Mesendoderm (in vitro differentiated cells): ENCODE results near the gene SULF2.
A peak's percentile ranks its signal among the peaks of the same experiment; 100 is the strongest.

ENCODE experiments used
- DNase-seq: peaks from one replicate; pipeline ENCODE4 v3.0.0; 2013
- H2AK5ac ChIP-seq: 2 replicates; pipeline ENCODE4 v1.6.1; 2013; ENCODE audit warnings: low read length, inconsistent platforms
- H2BK120ac ChIP-seq: 2 replicates; pipeline ENCODE4 v1.6.1; 2013; ENCODE audit warnings: low read depth, mild to moderate bottlenecking, low read length, moderate library complexity, mixed read lengths
- H2BK15ac ChIP-seq: replicated peaks from 2 replicates; pipeline ENCODE4 v1.6.1; 2013; ENCODE audit warnings: low read depth, mild to moderate bottlenecking, moderate library complexity
- H2BK5ac ChIP-seq: 2 replicates; pipeline ENCODE4 v1.6.1; 2013; ENCODE audit warnings: low read length, inconsistent platforms
- H3K18ac ChIP-seq: 2 replicates; pipeline ENCODE4 v1.6.1; 2013; ENCODE audit warnings: mild to moderate bottlenecking, low read length, mixed read lengths
- H3K23ac ChIP-seq: one replicate; pipeline ENCODE4 v1.6.1; 2013; ENCODE audit warnings: low read length
- H3K27ac ChIP-seq: 2 replicates; pipeline ENCODE4 v1.5.1; 2013; ENCODE audit warnings: low read depth, mild to moderate bottlenecking, inconsistent platforms, low read length, moderate library complexity
- H3K27me3 ChIP-seq: 2 replicates; pipeline ENCODE4 v1.6.1; 2013; ENCODE audit warnings: low read length, control low read depth, mild to moderate bottlenecking, inconsistent platforms; ENCODE audit not compliant: insufficient read depth, poor library complexity
- H3K36me3 ChIP-seq: 2 replicates; pipeline ENCODE4 v1.6.1; 2013; ENCODE audit warnings: low read length, inconsistent platforms; ENCODE audit not compliant: control insufficient read depth, insufficient read depth
- H3K4ac ChIP-seq: one replicate; pipeline ENCODE4 v1.6.1; 2013; ENCODE audit warnings: low read depth, mild to moderate bottlenecking, low read length, moderate library complexity
- H3K4me1 ChIP-seq: 2 replicates; pipeline ENCODE4 v1.6.1; 2013; ENCODE audit warnings: low read depth, low read length, inconsistent platforms; ENCODE audit not compliant: control insufficient read depth
- H3K4me2 ChIP-seq: 2 replicates; pipeline ENCODE4 v1.6.1; 2013; ENCODE audit warnings: low read length
- H3K4me3 ChIP-seq: 2 replicates; pipeline ENCODE4 v1.5.1; 2013; ENCODE audit warnings: mild to moderate bottlenecking, low read length
- H3K56ac ChIP-seq: one replicate; pipeline ENCODE4 v1.6.1; 2013; ENCODE audit warnings: low read length
- H3K79me1 ChIP-seq: 2 replicates; pipeline ENCODE4 v1.6.1; 2013; ENCODE audit warnings: low read length, inconsistent platforms
- H3K79me2 ChIP-seq: 2 replicates; pipeline ENCODE4 v1.6.1; 2013; ENCODE audit warnings: mild to moderate bottlenecking, low read length; ENCODE audit not compliant: control insufficient read depth, insufficient read depth
- H3K9ac ChIP-seq: 2 replicates; pipeline ENCODE4 v1.6.1; 2013; ENCODE audit warnings: low read length, inconsistent platforms
- H4K5ac ChIP-seq: one replicate; pipeline ENCODE4 v1.6.1; 2013; ENCODE audit warnings: low read length
- H4K8ac ChIP-seq: one replicate; pipeline ENCODE4 v1.6.1; 2013; ENCODE audit warnings: low read depth, mild to moderate bottlenecking, control low read depth, low read length, moderate library complexity
- WGBS: extraction: QIAGEN DNeasy Blood & Tissue Kit; methylation state at CpG from one replicate; pipeline ENCODE4 v1.1.7; 2013; ENCODE audit warnings: low lambda C conversion rate, missing lambda C conversion rate; ENCODE audit not compliant: insufficient coverage; ENCODE audit errors: extremely low coverage; 5-methylcytosine and 5-hydroxymethylcytosine counted together

SULF2 gene

GRCh38 chr20:47785854-47786764, 828 bp upstream of the SULF2 start:
- H3K4me1 ChIP-seq: no peaks in the 10 kb centered on the region
- peak; percentile 80 for DNase-seq
- peak overlapping the region; percentile 81 for H3K56ac ChIP-seq
- H4K5ac ChIP-seq: no peak overlapping the region
- no peak overlapping the region for H2BK5ac ChIP-seq
- H3K4me2 ChIP-seq: peak overlapping the region; percentile 100
- no peak overlapping the region for H2BK15ac ChIP-seq
- H3K18ac ChIP-seq: peak overlapping the region; percentile 75
- H3K36me3 ChIP-seq: no peaks in the 10 kb centered on the region
- peak overlapping the region; percentile 75 for H3K9ac ChIP-seq
- WGBS: no CpG with 5 or more reads among the region's 86 CpGs
- H3K27ac ChIP-seq: no peak overlapping the region
- H3K27me3 ChIP-seq: peaks cover 2% of the 10 kb centered on the region
- no peak overlapping the region for H2AK5ac ChIP-seq
- H4K8ac ChIP-seq: no peak overlapping the region
- H3K79me1 ChIP-seq: peaks cover 5% of the 10 kb centered on the region
- peak overlapping the region; percentile 39 for H3K4me3 ChIP-seq
- peak overlapping the region; percentile 15 for H2BK120ac ChIP-seq
- peak overlapping the region; percentile 6 for H3K23ac ChIP-seq
- no peak overlapping the region for H3K4ac ChIP-seq
- no peaks in the 10 kb centered on the region for H3K79me2 ChIP-seq

DNA sequence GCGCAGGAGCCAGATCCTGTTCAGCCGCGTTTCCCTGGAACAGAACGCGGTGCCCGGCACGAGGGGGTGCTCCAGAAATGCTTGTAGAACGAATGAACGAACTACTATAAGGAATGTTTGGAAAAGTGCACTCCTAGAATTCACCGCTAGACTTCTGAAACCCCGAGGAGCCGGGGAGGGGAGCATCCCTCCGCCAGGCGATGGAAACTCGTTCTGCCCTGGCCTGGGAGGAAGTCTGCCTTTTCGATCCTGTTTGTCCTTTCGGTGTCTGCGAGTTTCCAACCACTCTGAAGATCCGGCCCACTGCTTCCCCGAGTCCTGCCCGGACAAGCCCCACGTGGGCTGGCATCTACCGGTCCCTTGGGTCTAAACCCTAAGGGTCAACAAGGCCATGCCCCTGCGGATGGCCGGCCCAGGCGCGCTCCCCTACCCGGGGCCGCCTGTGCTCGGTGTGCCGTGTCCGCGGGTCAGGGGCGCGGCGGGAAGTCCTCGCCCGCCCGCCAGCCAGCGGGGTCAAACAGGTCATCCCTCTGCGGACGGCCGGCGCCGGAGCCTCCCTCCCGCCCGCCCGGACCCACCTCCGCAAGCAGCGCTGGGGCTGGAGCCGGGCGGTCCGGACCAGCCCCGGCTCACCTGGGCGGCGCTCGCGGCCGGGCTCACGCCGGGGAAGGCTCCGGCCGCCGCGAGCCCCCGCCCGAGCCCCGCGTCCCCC, 526 bp downstream of the SULF2 start:
- H3K56ac ChIP-seq: peak overlapping the region; percentile 82
- H2AK5ac ChIP-seq: no peak overlapping the region
- H2BK5ac ChIP-seq: no peak overlapping the region
- H3K27me3 ChIP-seq: peaks cover 2% of the 10 kb centered on the region
- H3K27ac ChIP-seq: no peak overlapping the region
- H2BK15ac ChIP-seq: no peak overlapping the region
- H3K36me3 ChIP-seq: no peaks in the 10 kb centered on the region
- DNase-seq: peak; percentile 74
- no peaks in the 10 kb centered on the region for H3K79me2 ChIP-seq
- peak overlapping the region; percentile 73 for H3K9ac ChIP-seq
- no CpG with 5 or more reads among the region's 69 CpGs for WGBS
- peak overlapping the region; percentile 60 for H3K4me3 ChIP-seq
- H3K79me1 ChIP-seq: peaks cover 5% of the 10 kb centered on the region
- no peaks in the 10 kb centered on the region for H3K4me1 ChIP-seq
- H3K23ac ChIP-seq: no peak overlapping the region
- peak overlapping the region; percentile 75 for H3K18ac ChIP-seq
- peak overlapping the region; percentile 44 for H3K4ac ChIP-seq
- H3K4me2 ChIP-seq: peak overlapping the region; percentile 59
- H2BK120ac ChIP-seq: no peak overlapping the region
- H4K5ac ChIP-seq: no peak overlapping the region
- no peak overlapping the region for H4K8ac ChIP-seq

- Histone ChIP-seq H3K18ac (no peak overlapping the region), H3K56ac (peak overlapping the region; percentile 82), H3K9ac (peak overlapping the region; percentile 73), H3K4me3 (peak overlapping the region; percentile 60), H3K27me3 (peaks cover 2% of the 10 kb centered on the region), H2AK5ac (no peak overlapping the region), H4K8ac (no peak overlapping the region), H3K79me2 (no peaks in the 10 kb centered on the region), H3K23ac (no peak overlapping the region), H4K5ac (no peak overlapping the region), H3K4ac (no peak overlapping the region), H2BK120ac (no peak overlapping the region), H3K4me2 (peak overlapping the region; percentile 59), H3K4me1 (no peaks in the 10 kb centered on the region), H3K79me1 (peaks cover 6% of the 10 kb centered on the region), H2BK5ac (no peak overlapping the region), H3K27ac (no peak overlapping the region), H2BK15ac (no peak overlapping the region), H3K36me3 (no peaks in the 10 kb centered on the region)
- no peak for DNase-seq
- no CpG with 5 or more reads among the region's 23 CpGs for WGBS
Measured at GRCh38 chr20:47783828-47784598, 1.3 kb downstream of the SULF2 start.

- no peak overlapping the region for H3K4me3 ChIP-seq
- H3K56ac ChIP-seq: no peak overlapping the region
- H3K79me1 ChIP-seq: peaks cover 6% of the 10 kb centered on the region
- peak; percentile 71 for DNase-seq
- H3K18ac ChIP-seq: no peak overlapping the region
- no peak overlapping the region for H3K23ac ChIP-seq
- no CpG with 5 or more reads among the region's 2 CpGs for WGBS
- H2AK5ac ChIP-seq: no peak overlapping the region
- H3K79me2 ChIP-seq: no peaks in the 10 kb centered on the region
- H3K4ac ChIP-seq: no peak overlapping the region
- H2BK5ac ChIP-seq: no peak overlapping the region
- no peak overlapping the region for H4K5ac ChIP-seq
- no peak overlapping the region for H2BK120ac ChIP-seq
- no peak overlapping the region for H3K9ac ChIP-seq
- H3K4me2 ChIP-seq: no peak overlapping the region
- H3K36me3 ChIP-seq: no peaks in the 10 kb centered on the region
- H3K27me3 ChIP-seq: peaks cover 2% of the 10 kb centered on the region
- no peak overlapping the region for H4K8ac ChIP-seq
- H3K27ac ChIP-seq: no peak overlapping the region
- no peak overlapping the region for H2BK15ac ChIP-seq
- H3K4me1 ChIP-seq: no peaks in the 10 kb centered on the region
Measured at GRCh38 chr20:47782920-47783552, 2.2 kb downstream of the SULF2 start.

DNA sequence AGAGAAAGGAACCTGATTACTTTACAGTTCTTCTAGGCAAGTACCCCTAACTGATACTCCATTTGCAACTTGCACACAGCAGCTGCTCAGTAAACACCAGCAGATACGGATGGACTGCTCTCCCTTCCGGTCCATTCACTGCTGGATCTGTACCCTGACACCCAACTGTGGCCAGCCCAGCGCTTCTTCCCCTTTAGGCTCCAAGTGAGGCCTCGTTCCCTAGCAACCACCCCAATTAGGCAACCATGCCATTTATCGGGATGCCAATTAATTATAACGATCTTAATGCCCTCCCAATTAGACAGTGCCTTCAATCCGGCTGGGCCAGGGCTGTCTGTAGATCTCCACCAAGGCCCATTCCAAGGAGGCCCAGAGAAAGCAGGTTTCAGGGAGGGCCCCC, 3.2 kb downstream of the SULF2 start:
- Histone ChIP-seq H2BK5ac (no peak overlapping the region), H3K79me2 (no peaks in the 10 kb centered on the region), H4K8ac (no peak overlapping the region), H3K27ac (no peak overlapping the region), H4K5ac (no peak overlapping the region), H2BK120ac (no peak overlapping the region), H3K4me2 (no peak overlapping the region), H3K56ac (no peak overlapping the region), H3K9ac (no peak overlapping the region), H3K36me3 (no peaks in the 10 kb centered on the region), H3K23ac (no peak overlapping the region), H3K18ac (no peak overlapping the region), H3K79me1 (peaks cover 6% of the 10 kb centered on the region), H2AK5ac (no peak overlapping the region), H3K27me3 (peaks cover 2% of the 10 kb centered on the region), H3K4ac (no peak overlapping the region), H2BK15ac (no peak overlapping the region), H3K4me1 (no peaks in the 10 kb centered on the region), H3K4me3 (no peak overlapping the region)
- whole genome bisulfite sequencing: no CpG with 5 or more reads among the region's 7 CpGs
- no peak for DNase-seq
